ENCODE measurements around the gene CMC2. TPM values are rescaled to one million over a fixed set of nuclear protein-coding genes. Genes with fewer than 3 reads are reported as not detected.

CMC2 gene
- 114 to 132 TPM (median 120 TPM) in 5 replicates for total RNA-seq (2022; extraction: Qiagen RNA extraction; ENCODE audit: low read depth)

DNA sequence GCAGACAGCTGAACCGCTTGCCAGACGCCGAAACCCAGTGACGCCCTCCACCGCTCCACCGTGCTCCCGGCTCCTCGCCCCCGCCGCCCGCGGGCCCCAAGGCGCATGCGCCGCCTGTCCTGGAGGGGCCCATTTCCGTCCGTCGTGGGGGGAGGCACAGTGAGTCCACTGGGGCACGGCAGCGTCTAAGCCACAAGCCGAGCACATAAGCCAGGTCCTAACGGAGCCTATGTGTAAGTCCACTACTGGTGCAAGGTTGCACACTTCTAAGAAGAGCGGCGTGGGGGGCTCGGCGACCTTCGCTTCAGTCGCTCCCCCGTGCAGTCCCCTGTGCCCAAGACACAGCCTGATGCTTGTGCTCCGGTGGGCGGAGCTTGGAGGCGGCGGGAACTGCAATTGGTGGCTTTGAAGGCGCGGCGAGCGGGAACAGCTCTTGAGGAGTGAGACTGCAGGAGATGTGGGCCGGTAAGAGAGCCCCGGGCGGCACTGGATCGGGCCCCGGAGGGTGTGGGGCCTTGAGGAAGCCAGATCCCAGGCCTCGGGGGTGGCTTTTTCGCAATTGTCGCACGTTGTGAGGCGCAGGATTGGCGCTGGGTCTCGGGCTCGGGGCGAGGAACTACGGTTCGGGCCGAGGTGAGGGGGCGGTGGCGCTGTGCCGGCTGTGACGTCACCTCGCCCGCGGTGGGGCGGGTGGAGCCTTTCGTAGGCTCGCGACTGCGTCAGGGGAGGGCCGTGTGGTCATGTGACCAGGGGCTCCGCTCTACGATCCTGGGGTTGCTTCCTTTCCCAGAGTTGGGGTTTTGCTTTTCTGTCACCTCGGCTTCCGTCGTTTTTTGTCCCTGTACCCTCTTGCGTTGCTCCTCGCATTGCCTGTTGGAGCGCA is at the start of gene CMC2, which contains the start of gene CENPN:
TSS of gene CMC2 (minus strand) at position 73 of the 883 bp plus-strand sequence. CDS start 9,491 bp downstream, outside the sequence.
TSS of gene CENPN (plus strand) at position 402 of the 883 bp plus-strand sequence. CDS start 4,726 bp downstream, outside the sequence.

DNA sequence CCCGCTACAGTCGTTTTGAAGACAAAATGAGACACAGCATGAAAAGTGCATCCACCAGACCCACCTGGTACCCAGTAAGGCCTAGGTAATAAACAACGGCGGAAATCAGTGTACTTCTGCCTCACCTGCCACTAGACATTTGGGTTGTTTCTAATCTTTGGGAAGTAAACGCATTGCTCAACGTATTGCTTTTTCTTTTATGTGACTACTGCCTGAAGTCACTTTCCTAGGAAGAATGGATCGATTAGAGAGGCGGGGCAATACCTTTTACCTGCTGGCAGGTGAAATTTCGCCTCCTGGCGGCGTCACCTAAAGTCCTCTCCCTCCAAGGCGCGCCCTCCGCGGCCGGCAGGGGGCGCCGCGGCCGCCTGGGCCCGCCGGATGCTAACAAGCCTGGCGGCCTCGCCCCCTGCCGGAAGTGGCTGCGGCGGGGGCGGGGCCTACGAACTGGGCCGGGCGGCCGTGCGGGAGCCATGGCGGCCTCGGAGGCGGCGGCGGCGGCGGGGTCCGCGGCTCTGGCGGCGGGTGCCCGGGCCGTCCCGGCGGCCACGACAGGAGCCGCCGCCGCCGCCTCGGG is 28.8 kb upstream of the CMC2 start, which contains the start of gene ATMIN:
TSS of gene ATMIN (plus strand) at position 445 of the 577 bp plus-strand sequence. CDS start at position 474, 29 bp downstream.

Other genes with a start within 250 kb of the CMC2 start
- gene CDYL2, start 202.3 kb downstream of the CMC2 start, total RNA-seq (2022; extraction: Qiagen RNA extraction; ENCODE audit: low read depth), result 0.19 to 1.3 TPM (median 0.54 TPM) in 5 replicates
- gene CENPN, start 329 bp upstream of the CMC2 start, total RNA-seq (2022; extraction: Qiagen RNA extraction; ENCODE audit: low read depth), result 62.7 to 149 TPM (median 68.8 TPM) in 5 replicates
- gene ATMIN, start 29.0 kb upstream of the CMC2 start, total RNA-seq (2022; extraction: Qiagen RNA extraction; ENCODE audit: low read depth), result 28.5 to 33.1 TPM (median 30.4 TPM) in 5 replicates
- 0.26 to 1.4 TPM (median 0.86 TPM) in 5 replicates for gene C16orf46, start 70.4 kb upstream of the CMC2 start, total RNA-seq (2022; extraction: Qiagen RNA extraction; ENCODE audit: low read depth)
- 36.3 to 63.7 TPM (median 52.9 TPM) in 5 replicates for gene GCSH, start 89.5 kb upstream of the CMC2 start, total RNA-seq (2022; extraction: Qiagen RNA extraction; ENCODE audit: low read depth)
- gene BCO1, start 231.8 kb upstream of the CMC2 start, total RNA-seq (2022; extraction: Qiagen RNA extraction; ENCODE audit: low read depth), result 0.80 to 1.7 TPM (median 1.2 TPM) in 5 replicates

All from A549 treated with ZK216348 at 1 μM for 4 hours (cell line).